ENCODE results near the gene ZSWIM5. TPM values are rescaled to one million over a fixed set of nuclear protein-coding genes. Genes with fewer than 3 reads are reported as not detected.

The ZSWIM5 gene
- total RNA-seq, 1 donor from 2014 or later, result 13.2 TPM

GRCh38 chr1:45001011-45001481 is 205.4 kb downstream of the ZSWIM5 start:
- no peak for TF ChIP-seq CTCF (conservative IDR thresholded peaks at IDR 0.05)
- no peaks in the 10 kb centered on the region for H3K9me3 Mint-ChIP-seq
- no peaks in the 10 kb centered on the region for H3K4me1 Mint-ChIP-seq
- no peak overlapping the region for H3K4me3 Mint-ChIP-seq
- peaks cover 9% of the 10 kb centered on the region for H3K36me3 Mint-ChIP-seq (ENCODE audit: low read depth)
- H3K27ac Mint-ChIP-seq (ENCODE audit: unreplicated experiment), result no peak overlapping the region
- DNase-seq (ENCODE audit: low read depth, low spot score), result no peak
- no peaks in the 10 kb centered on the region for H3K27me3 Mint-ChIP-seq (ENCODE audit: low read depth)

- Mint-ChIP-seq H3K4me1 (no peaks in the 10 kb centered on the region), H3K9me3 (no peaks in the 10 kb centered on the region), H3K27ac (ENCODE audit: unreplicated experiment) (peak overlapping the region; percentile 43), H3K27me3 (ENCODE audit: low read depth) (no peaks in the 10 kb centered on the region), H3K36me3 (ENCODE audit: low read depth) (peaks cover 9% of the 10 kb centered on the region), H3K4me3 (no peak overlapping the region)
- TF ChIP-seq CTCF (conservative IDR thresholded peaks at IDR 0.05), result no peak
- DNase-seq (ENCODE audit: low read depth, low spot score), result no peak
These were observed 207.2 kb downstream of the ZSWIM5 start for GRCh38 chr1:44999232-44999631.

- Mint-ChIP-seq H3K27me3 (ENCODE audit: low read depth) (no peaks in the 10 kb centered on the region), H3K27ac (ENCODE audit: unreplicated experiment) (no peak overlapping the region), H3K4me3 (no peak overlapping the region), H3K36me3 (ENCODE audit: low read depth) (no peaks in the 10 kb centered on the region), H3K9me3 (no peaks in the 10 kb centered on the region), H3K4me1 (no peaks in the 10 kb centered on the region)
- no peak for DNase-seq (ENCODE audit: low read depth, low spot score)
- TF ChIP-seq CTCF (conservative IDR thresholded peaks at IDR 0.05), result no peak
These were observed 210.8 kb downstream of the ZSWIM5 start for GRCh38 chr1:44995467-44996238.

- no peaks in the 10 kb centered on the region for H3K4me1 Mint-ChIP-seq
- H3K36me3 Mint-ChIP-seq (ENCODE audit: low read depth), result no peaks in the 10 kb centered on the region
- H3K27me3 Mint-ChIP-seq (ENCODE audit: low read depth), result no peaks in the 10 kb centered on the region
- DNase-seq (ENCODE audit: low read depth, low spot score), result no peak
- no peaks in the 10 kb centered on the region for H3K9me3 Mint-ChIP-seq
- peak overlapping the region; percentile 17 for H3K27ac Mint-ChIP-seq (ENCODE audit: unreplicated experiment)
- H3K4me3 Mint-ChIP-seq, result no peak overlapping the region
- no peak for TF ChIP-seq CTCF (conservative IDR thresholded peaks at IDR 0.05)
These were observed 212.0 kb downstream of the ZSWIM5 start for GRCh38 chr1:44994309-44994898.

- peaks cover 19% of the 10 kb centered on the region for H3K4me1 Mint-ChIP-seq
- DNase-seq (ENCODE audit: low read depth, low spot score), result no peak
- H3K4me3 Mint-ChIP-seq, result peak overlapping the region; percentile 76
- no peaks in the 10 kb centered on the region for H3K36me3 Mint-ChIP-seq (ENCODE audit: low read depth)
- no peak overlapping the region for H3K27ac Mint-ChIP-seq (ENCODE audit: unreplicated experiment)
- H3K27me3 Mint-ChIP-seq (ENCODE audit: low read depth), result no peaks in the 10 kb centered on the region
- peaks cover 3% of the 10 kb centered on the region for H3K9me3 Mint-ChIP-seq
- no peak for TF ChIP-seq CTCF (conservative IDR thresholded peaks at IDR 0.05)
These were observed 217.8 kb downstream of the ZSWIM5 start for GRCh38 chr1:44988531-44989156.

All from neural crest cell (in vitro differentiated cells).